ENCODE measurements around the gene IL36A.

The IL36A gene

GRCh38 chr2:113025737-113026136 lies 20.5 kb downstream of the IL36A start:
- no peak overlapping the region for H3K4me3 ChIP-seq (ENCODE audit: low read depth in 1 of 2, low read length in 1 of 2)
- H3K36me3 ChIP-seq = no peaks in the 10 kb centered on the region
- TF ChIP-seq CTCF (IDR thresholded peaks at IDR 0.05) = no peak
- H3K4me1 ChIP-seq (ENCODE audit: control insufficient read depth in 1 of 2, insufficient read depth in 1 of 2, low read depth in 1 of 2, low read length in 1 of 2) = no peaks in the 10 kb centered on the region
- H3K9me3 ChIP-seq = no peaks in the 10 kb centered on the region
- peaks cover 68% of the 10 kb centered on the region for H3K27me3 ChIP-seq
- no peak overlapping the region for H3K27ac ChIP-seq

- Histone ChIP-seq H3K36me3 (no peaks in the 10 kb centered on the region), H3K27me3 (peaks cover 76% of the 10 kb centered on the region), H3K9me3 (no peaks in the 10 kb centered on the region), H3K27ac (no peak overlapping the region), H3K4me3 (ENCODE audit: low read depth in 1 of 2, low read length in 1 of 2) (no peak overlapping the region), H3K4me1 (ENCODE audit: control insufficient read depth in 1 of 2, insufficient read depth in 1 of 2, low read depth in 1 of 2, low read length in 1 of 2) (no peaks in the 10 kb centered on the region)
- TF ChIP-seq CTCF (IDR thresholded peaks at IDR 0.05) = no peak
Observed at GRCh38 chr2:113027691-113028090, 22.4 kb downstream of the IL36A start.

GRCh38 chr2:113028112-113028511 lies 22.9 kb downstream of the IL36A start:
- Histone ChIP-seq H3K27me3 (peaks cover 72% of the 10 kb centered on the region), H3K4me1 (ENCODE audit: control insufficient read depth in 1 of 2, insufficient read depth in 1 of 2, low read depth in 1 of 2, low read length in 1 of 2) (no peaks in the 10 kb centered on the region), H3K9me3 (no peaks in the 10 kb centered on the region), H3K36me3 (no peaks in the 10 kb centered on the region), H3K4me3 (ENCODE audit: low read depth in 1 of 2, low read length in 1 of 2) (no peak overlapping the region), H3K27ac (no peak overlapping the region)
- TF ChIP-seq CTCF (IDR thresholded peaks at IDR 0.05) = no peak

GRCh38 chr2:113032737-113033136 lies 27.5 kb downstream of the IL36A start:
- TF ChIP-seq CTCF (IDR thresholded peaks at IDR 0.05) = no peak
- Histone ChIP-seq H3K27me3 (peaks cover 48% of the 10 kb centered on the region), H3K9me3 (no peaks in the 10 kb centered on the region), H3K4me1 (ENCODE audit: control insufficient read depth in 1 of 2, insufficient read depth in 1 of 2, low read depth in 1 of 2, low read length in 1 of 2) (no peaks in the 10 kb centered on the region), H3K36me3 (no peaks in the 10 kb centered on the region), H3K27ac (no peak overlapping the region), H3K4me3 (ENCODE audit: low read depth in 1 of 2, low read length in 1 of 2) (no peak overlapping the region)

GRCh38 chr2:113034016-113034415 lies 28.8 kb downstream of the IL36A start:
- TF ChIP-seq CTCF (IDR thresholded peaks at IDR 0.05) = no peak
- peaks cover 35% of the 10 kb centered on the region for H3K27me3 ChIP-seq

GRCh38 chr2:113036763-113037162 lies 31.5 kb downstream of the IL36A start:
- no peaks in the 10 kb centered on the region for H3K4me1 ChIP-seq (ENCODE audit: control insufficient read depth in 1 of 2, insufficient read depth in 1 of 2, low read depth in 1 of 2, low read length in 1 of 2)
- peaks cover 20% of the 10 kb centered on the region for H3K27me3 ChIP-seq
- TF ChIP-seq CTCF (IDR thresholded peaks at IDR 0.05) = no peak
- H3K9me3 ChIP-seq = no peaks in the 10 kb centered on the region
- H3K27ac ChIP-seq = no peak overlapping the region
- H3K36me3 ChIP-seq = no peaks in the 10 kb centered on the region
- H3K4me3 ChIP-seq (ENCODE audit: low read depth in 1 of 2, low read length in 1 of 2) = no peak overlapping the region

More at GRCh38 chr2:113034016-113034415, 28.8 kb downstream of the IL36A start:
- no peak overlapping the region for H3K4me3 ChIP-seq (ENCODE audit: low read depth in 1 of 2, low read length in 1 of 2)
- H3K36me3 ChIP-seq = no peaks in the 10 kb centered on the region
- no peak overlapping the region for H3K27ac ChIP-seq
- no peaks in the 10 kb centered on the region for H3K9me3 ChIP-seq
- H3K4me1 ChIP-seq (ENCODE audit: control insufficient read depth in 1 of 2, insufficient read depth in 1 of 2, low read depth in 1 of 2, low read length in 1 of 2) = no peaks in the 10 kb centered on the region

Data from neutrophil (primary cell).